HEK293 (cell line): ENCODE measurements around the gene NKG7.

ENCODE experiments used
- CTCF ChIA-PET: fragments of 350-600 bp; formaldehyde crosslinking; extraction: SDS; loops from one replicate; lab custom pipeline; 2021; ENCODE audit warnings: antibody characterized with exemption; lab: Yijun Ruan, JAX
- POLR2A ChIA-PET: fragments of 300-600 bp; formaldehyde crosslinking; extraction: SDS; loops from one replicate; lab custom pipeline; 2020; ENCODE audit warnings: antibody characterized with exemption, inconsistent platforms; lab: Yijun Ruan, JAX
- H3K27ac ChIP-seq: fragments of 200-500 bp; sonication (Bioruptor generic); 2 replicates; pipeline ENCODE4 v1.5.1; 2014; ENCODE audit warnings: low read depth, low read length, control low read depth, inconsistent platforms; ENCODE audit errors: extremely low read depth
- H3K36me3 ChIP-seq, 2 experiments: fragments of 200-500 bp in 1 of 2; sonication (Bioruptor generic) in 1 of 2; 1 replicate in 1 of 2; 2 replicates in 1 of 2; pipeline ENCODE4 v1.5.1; 2014 to 2017; ENCODE audit warnings: inconsistent platforms in 2 of 2, low read length in 2 of 2; ENCODE audit not compliant: control insufficient read depth in 2 of 2, insufficient read depth in 1 of 2
- H3K4me1 ChIP-seq: fragments of 200-500 bp; sonication (Bioruptor generic); 2 replicates; pipeline ENCODE4 v1.5.1; 2014; ENCODE audit warnings: mild to moderate bottlenecking, low read length, inconsistent platforms; ENCODE audit not compliant: control insufficient read depth, insufficient read depth
- H3K4me3 ChIP-seq: 2 replicates; pipeline ENCODE4 v1.5.1; 2011; ENCODE audit warnings: low read depth, mild to moderate bottlenecking, control low read depth, low read length, moderate library complexity
- H3K9me3 ChIP-seq: fragments of 200-500 bp; sonication (Bioruptor generic); 2 replicates; pipeline ENCODE4 v1.5.1; 2014; ENCODE audit warnings: low read depth, low read length, inconsistent platforms; ENCODE audit not compliant: control insufficient read depth, insufficient read depth
- BCL11A ChIP-seq: fragments of 450-650 bp; formaldehyde crosslinking; IDR thresholded peaks from 2 replicates; pipeline ENCODE4 v1.5.1; 2016; ENCODE audit warnings: low read depth, missing biosample characterization, missing genetic modification characterization
- PRDM1 ChIP-seq: fragments of 450-650 bp; formaldehyde crosslinking; IDR thresholded peaks from 2 replicates; pipeline ENCODE4; 2016; ENCODE audit warnings: missing biosample characterization, missing genetic modification characterization
- RBAK ChIP-seq: fragments of 450-650 bp; formaldehyde crosslinking; IDR thresholded peaks from 2 replicates; pipeline ENCODE4 v1.5.1; 2016; ENCODE audit warnings: missing biosample characterization, missing genetic modification characterization
- SALL2 ChIP-seq: fragments of 450-650 bp; formaldehyde crosslinking; IDR thresholded peaks from 2 replicates; pipeline ENCODE4 v1.5.0; 2017; ENCODE audit warnings: missing biosample characterization, mild to moderate bottlenecking, missing genetic modification characterization, borderline replicate concordance
- SP7 ChIP-seq: fragments of 450-650 bp; formaldehyde crosslinking; IDR thresholded peaks from 2 replicates; pipeline ENCODE4 v1.5.1; 2016; ENCODE audit warnings: missing biosample characterization, missing genetic modification characterization
- YY1 ChIP-seq: fragments of 450-650 bp; formaldehyde crosslinking; IDR thresholded peaks from 2 replicates; pipeline ENCODE4 v1.5.1; 2018; ENCODE audit warnings: missing biosample characterization, missing genetic modification characterization
- ZBTB1 ChIP-seq: fragments of 450-650 bp; formaldehyde crosslinking; IDR thresholded peaks from 2 replicates; pipeline ENCODE4 v1.5.1; 2016; ENCODE audit warnings: missing biosample characterization, missing genetic modification characterization
- ZBTB20 ChIP-seq: fragments of 450-650 bp; formaldehyde crosslinking; IDR thresholded peaks from 2 replicates; pipeline ENCODE4 v1.5.1; 2016; ENCODE audit warnings: missing biosample characterization, missing genetic modification characterization
- ZNF10 ChIP-seq: fragments of 450-650 bp; formaldehyde crosslinking; IDR thresholded peaks from 2 replicates; pipeline ENCODE4 v1.5.1; 2017; ENCODE audit warnings: missing biosample characterization, missing genetic modification characterization
- ZNF175 ChIP-seq: fragments of 450-650 bp; formaldehyde crosslinking; IDR thresholded peaks from 2 replicates; pipeline ENCODE4 v1.5.1; 2016; ENCODE audit warnings: missing biosample characterization, missing genetic modification characterization
- ZNF184 ChIP-seq: fragments of 450-650 bp; IDR thresholded peaks from 2 replicates; pipeline ENCODE4 v1.5.1; 2018; ENCODE audit warnings: missing biosample characterization, mild to moderate bottlenecking, missing genetic modification characterization
- ZNF2 ChIP-seq: fragments of 450-650 bp; formaldehyde crosslinking; IDR thresholded peaks from 2 replicates; pipeline ENCODE4 v1.5.1; 2016; ENCODE audit warnings: missing biosample characterization, missing genetic modification characterization
- ZNF341 ChIP-seq: fragments of 450-650 bp; formaldehyde crosslinking; IDR thresholded peaks from 2 replicates; pipeline ENCODE4; 2016; ENCODE audit warnings: low read depth, missing biosample characterization, missing genetic modification characterization
- ZNF48 ChIP-seq: fragments of 450-650 bp; formaldehyde crosslinking; IDR thresholded peaks from 2 replicates; pipeline ENCODE4 v1.5.1; 2016; ENCODE audit warnings: missing biosample characterization, missing genetic modification characterization
- ZNF514 ChIP-seq: fragments of 450-650 bp; formaldehyde crosslinking; IDR thresholded peaks from 2 replicates; pipeline ENCODE4 v1.5.1; 2016; ENCODE audit warnings: missing biosample characterization, missing genetic modification characterization
- ZNF529 ChIP-seq: fragments of 450-650 bp; formaldehyde crosslinking; IDR thresholded peaks from 2 replicates; pipeline ENCODE4 v1.5.1; 2017; ENCODE audit warnings: missing genetic modification characterization, missing biosample characterization; ENCODE audit not compliant: insufficient replicate concordance
- ZNF660 ChIP-seq: fragments of 450-650 bp; IDR thresholded peaks from 2 replicates; pipeline ENCODE4 v1.5.1; 2018; ENCODE audit warnings: missing biosample characterization, mild to moderate bottlenecking, missing genetic modification characterization
- ZNF701 ChIP-seq: fragments of 450-650 bp; formaldehyde crosslinking; IDR thresholded peaks from 2 replicates; pipeline ENCODE4 v1.5.1; 2016; ENCODE audit warnings: missing biosample characterization, missing genetic modification characterization
- TF ChIP-seq, protein P1 (sequence below): fragments of 450-650 bp; formaldehyde crosslinking; IDR thresholded peaks from 2 replicates; pipeline ENCODE4 v1.5.1; 2017; ENCODE audit warnings: missing biosample characterization, missing genetic modification characterization
- TF ChIP-seq, protein P2 (sequence below): fragments of 450-650 bp; formaldehyde crosslinking; IDR thresholded peaks from 2 replicates; pipeline ENCODE4 v1.5.1; 2016; ENCODE audit warnings: missing biosample characterization, missing genetic modification characterization, borderline replicate concordance
- TF ChIP-seq, protein P3 (sequence below): fragments of 450-650 bp; formaldehyde crosslinking; IDR thresholded peaks from 2 replicates; pipeline ENCODE4 v1.5.1; 2017; ENCODE audit warnings: missing biosample characterization, missing genetic modification characterization
- TF ChIP-seq, protein P4 (sequence below): fragments of 450-650 bp; formaldehyde crosslinking; IDR thresholded peaks from 2 replicates; pipeline ENCODE4 v1.5.1; 2016; ENCODE audit warnings: missing biosample characterization, missing genetic modification characterization
- TF ChIP-seq, protein P5 (sequence below): fragments of 450-650 bp; IDR thresholded peaks from 2 replicates; pipeline ENCODE4 v1.5.1; 2018; ENCODE audit warnings: missing biosample characterization, missing genetic modification characterization
- TF ChIP-seq, protein P6 (sequence below): fragments of 450-650 bp; formaldehyde crosslinking; IDR thresholded peaks from 2 replicates; pipeline ENCODE4; 2016; ENCODE audit warnings: missing biosample characterization, missing genetic modification characterization
- TF ChIP-seq, protein P7 (sequence below): fragments of 450-650 bp; formaldehyde crosslinking; IDR thresholded peaks from 2 replicates; pipeline ENCODE4 v1.5.1; 2016; ENCODE audit warnings: missing biosample characterization, missing genetic modification characterization

The NKG7 gene

DNA sequence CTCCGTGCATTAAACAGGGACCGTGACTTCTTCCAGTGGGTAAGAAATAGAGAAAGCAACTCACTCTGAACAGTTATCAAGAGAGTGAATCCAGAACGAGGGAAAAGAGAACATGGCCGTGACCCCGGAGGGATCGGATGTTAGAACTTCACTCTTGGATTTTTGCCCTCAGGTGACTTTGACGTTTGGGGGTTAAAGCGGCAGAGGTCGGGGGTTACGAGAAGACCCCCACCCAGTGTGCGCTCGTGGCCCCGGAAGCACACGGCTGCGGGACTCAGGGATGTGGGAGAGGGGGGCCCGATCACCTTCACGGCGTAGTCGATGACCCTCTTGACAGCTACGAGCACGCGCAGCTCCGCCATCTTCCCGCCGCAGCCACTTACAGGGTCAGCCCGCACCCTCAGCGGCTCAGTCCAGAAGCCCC, 6.5 kb downstream of the NKG7 start, which contains the start of gene ETFB (continued):
- peak; percentile 64; the same call in 1 of the 2 replicates for TF ChIP-seq PRDM1 (tag by site-specific recombination)
- peak; percentile 40; the same call in 1 of the 2 replicates for TF ChIP-seq YY1

DNA sequence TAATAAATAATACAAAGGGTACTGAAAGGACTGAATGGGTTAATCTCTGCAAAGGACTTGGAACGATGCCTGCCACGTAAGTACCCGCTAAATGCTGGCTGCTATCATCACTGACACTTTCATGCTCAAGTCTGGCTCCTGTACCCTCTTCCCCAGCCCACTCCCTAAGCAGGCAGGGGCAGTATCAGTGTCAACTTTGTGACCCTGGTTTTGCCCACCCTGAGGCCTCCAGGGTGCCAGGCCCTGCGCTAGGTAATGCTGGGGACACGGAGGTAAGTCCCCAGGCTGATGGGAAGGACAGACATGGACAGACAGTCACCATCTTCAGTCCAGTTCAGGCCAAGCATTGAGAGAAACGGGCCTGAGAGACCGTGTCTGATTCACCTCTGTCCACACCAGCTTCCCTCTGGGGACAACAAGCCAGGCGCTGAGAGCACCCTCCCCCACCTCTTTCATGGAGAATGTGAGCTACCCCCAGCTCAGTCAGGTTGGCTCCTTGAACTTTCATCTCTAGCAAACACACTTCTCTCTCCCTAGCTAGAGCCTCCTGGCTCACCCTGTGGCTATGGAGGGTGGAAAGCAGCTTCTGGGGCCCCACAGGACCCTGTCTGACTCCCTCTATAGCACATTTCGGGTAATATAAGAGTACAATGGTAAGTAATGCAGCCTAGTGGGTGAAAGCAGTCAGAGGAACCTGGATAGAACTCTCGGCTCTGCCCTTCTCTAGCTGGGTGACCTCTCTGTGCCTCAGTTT, 7.1 kb downstream of the NKG7 start:
- Histone ChIP-seq H3K27ac (peak overlapping the region; percentile 76; the same call in 1 of the 2 replicates), H3K4me3 (peak overlapping the region; percentile 77), H3K9me3 (no peaks in the 10 kb centered on the region), H3K36me3 (no peaks in the 10 kb centered on the region; a peak in 1 of 3 replicates), H3K4me1 (peaks cover 10% of the 10 kb centered on the region)
- CTCF ChIA-PET = interaction anchor here (0.6 to 1.3 kb wide), 6 partner anchors 17 to 42 kb away, joined by 3 to 6 read pairs (median 4); no protein-coding TSS in a partner anchor
- POLR2A ChIA-PET = interaction anchor here (0.5 to 1.6 kb wide), 6 partner anchors 12 to 206 kb away, joined by 3 to 10 read pairs (median 5); partner anchors contain the start of genes VSIG10L and ZNF175
- no peak for TF ChIP-seq ZNF660 (tag by site-specific recombination)
- TF ChIP-seq ZNF529 (tag by site-specific recombination) = no peak
- TF ChIP-seq ZNF701 = no peak
- TF ChIP-seq, protein P1, sequence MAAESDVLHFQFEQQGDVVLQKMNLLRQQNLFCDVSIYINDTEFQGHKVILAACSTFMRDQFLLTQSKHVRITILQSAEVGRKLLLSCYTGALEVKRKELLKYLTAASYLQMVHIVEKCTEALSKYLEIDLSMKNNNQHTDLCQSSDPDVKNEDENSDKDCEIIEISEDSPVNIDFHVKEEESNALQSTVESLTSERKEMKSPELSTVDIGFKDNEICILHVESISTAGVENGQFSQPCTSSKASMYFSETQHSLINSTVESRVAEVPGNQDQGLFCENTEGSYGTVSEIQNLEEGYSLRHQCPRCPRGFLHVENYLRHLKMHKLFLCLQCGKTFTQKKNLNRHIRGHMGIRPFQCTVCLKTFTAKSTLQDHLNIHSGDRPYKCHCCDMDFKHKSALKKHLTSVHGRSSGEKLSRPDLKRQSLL (tag by site-specific recombination) = no peak
- no peak for TF ChIP-seq ZNF2 (tag by site-specific recombination)
- no peak for TF ChIP-seq BCL11A
- TF ChIP-seq ZNF10 (tag by site-specific recombination) = no peak
- no peak for TF ChIP-seq SP7 (tag by site-specific recombination)
- TF ChIP-seq, protein P2, sequence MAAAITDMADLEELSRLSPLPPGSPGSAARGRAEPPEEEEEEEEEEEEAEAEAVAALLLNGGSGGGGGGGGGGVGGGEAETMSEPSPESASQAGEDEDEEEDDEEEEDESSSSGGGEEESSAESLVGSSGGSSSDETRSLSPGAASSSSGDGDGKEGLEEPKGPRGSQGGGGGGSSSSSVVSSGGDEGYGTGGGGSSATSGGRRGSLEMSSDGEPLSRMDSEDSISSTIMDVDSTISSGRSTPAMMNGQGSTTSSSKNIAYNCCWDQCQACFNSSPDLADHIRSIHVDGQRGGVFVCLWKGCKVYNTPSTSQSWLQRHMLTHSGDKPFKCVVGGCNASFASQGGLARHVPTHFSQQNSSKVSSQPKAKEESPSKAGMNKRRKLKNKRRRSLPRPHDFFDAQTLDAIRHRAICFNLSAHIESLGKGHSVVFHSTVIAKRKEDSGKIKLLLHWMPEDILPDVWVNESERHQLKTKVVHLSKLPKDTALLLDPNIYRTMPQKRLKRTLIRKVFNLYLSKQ = no peak
- TF ChIP-seq ZNF184 (tag by site-specific recombination) = no peak
- peak; percentile 89 for TF ChIP-seq ZBTB20 (tag by site-specific recombination)
- TF ChIP-seq, protein P3, sequence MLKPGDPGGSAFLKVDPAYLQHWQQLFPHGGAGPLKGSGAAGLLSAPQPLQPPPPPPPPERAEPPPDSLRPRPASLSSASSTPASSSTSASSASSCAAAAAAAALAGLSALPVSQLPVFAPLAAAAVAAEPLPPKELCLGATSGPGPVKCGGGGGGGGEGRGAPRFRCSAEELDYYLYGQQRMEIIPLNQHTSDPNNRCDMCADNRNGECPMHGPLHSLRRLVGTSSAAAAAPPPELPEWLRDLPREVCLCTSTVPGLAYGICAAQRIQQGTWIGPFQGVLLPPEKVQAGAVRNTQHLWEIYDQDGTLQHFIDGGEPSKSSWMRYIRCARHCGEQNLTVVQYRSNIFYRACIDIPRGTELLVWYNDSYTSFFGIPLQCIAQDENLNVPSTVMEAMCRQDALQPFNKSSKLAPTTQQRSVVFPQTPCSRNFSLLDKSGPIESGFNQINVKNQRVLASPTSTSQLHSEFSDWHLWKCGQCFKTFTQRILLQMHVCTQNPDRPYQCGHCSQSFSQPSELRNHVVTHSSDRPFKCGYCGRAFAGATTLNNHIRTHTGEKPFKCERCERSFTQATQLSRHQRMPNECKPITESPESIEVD (tag by site-specific recombination) = no peak
- TF ChIP-seq ZBTB1 (tag by site-specific recombination) = no peak
- no peak for TF ChIP-seq RBAK (tag by site-specific recombination)
- no peak for TF ChIP-seq ZNF175 (tag by site-specific recombination)
- TF ChIP-seq ZNF48 (tag by site-specific recombination) = no peak
- TF ChIP-seq, protein P4, sequence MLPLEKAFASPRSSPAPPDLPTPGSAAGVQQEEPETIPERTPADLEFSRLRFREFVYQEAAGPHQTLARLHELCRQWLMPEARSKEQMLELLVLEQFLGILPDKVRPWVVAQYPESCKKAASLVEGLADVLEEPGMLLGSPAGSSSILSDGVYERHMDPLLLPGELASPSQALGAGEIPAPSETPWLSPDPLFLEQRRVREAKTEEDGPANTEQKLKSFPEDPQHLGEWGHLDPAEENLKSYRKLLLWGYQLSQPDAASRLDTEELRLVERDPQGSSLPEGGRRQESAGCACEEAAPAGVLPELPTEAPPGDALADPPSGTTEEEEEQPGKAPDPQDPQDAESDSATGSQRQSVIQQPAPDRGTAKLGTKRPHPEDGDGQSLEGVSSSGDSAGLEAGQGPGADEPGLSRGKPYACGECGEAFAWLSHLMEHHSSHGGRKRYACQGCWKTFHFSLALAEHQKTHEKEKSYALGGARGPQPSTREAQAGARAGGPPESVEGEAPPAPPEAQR (tag by site-specific recombination) = no peak
- no peak for TF ChIP-seq ZNF514 (tag by site-specific recombination)
- TF ChIP-seq ZNF341 = no peak
- TF ChIP-seq SALL2 (tag by site-specific recombination) = no peak
- TF ChIP-seq, protein P5, sequence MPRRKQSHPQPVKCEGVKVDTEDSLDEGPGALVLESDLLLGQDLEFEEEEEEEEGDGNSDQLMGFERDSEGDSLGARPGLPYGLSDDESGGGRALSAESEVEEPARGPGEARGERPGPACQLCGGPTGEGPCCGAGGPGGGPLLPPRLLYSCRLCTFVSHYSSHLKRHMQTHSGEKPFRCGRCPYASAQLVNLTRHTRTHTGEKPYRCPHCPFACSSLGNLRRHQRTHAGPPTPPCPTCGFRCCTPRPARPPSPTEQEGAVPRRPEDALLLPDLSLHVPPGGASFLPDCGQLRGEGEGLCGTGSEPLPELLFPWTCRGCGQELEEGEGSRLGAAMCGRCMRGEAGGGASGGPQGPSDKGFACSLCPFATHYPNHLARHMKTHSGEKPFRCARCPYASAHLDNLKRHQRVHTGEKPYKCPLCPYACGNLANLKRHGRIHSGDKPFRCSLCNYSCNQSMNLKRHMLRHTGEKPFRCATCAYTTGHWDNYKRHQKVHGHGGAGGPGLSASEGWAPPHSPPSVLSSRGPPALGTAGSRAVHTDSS (tag by site-specific recombination) = no peak
- TF ChIP-seq, protein P6, sequence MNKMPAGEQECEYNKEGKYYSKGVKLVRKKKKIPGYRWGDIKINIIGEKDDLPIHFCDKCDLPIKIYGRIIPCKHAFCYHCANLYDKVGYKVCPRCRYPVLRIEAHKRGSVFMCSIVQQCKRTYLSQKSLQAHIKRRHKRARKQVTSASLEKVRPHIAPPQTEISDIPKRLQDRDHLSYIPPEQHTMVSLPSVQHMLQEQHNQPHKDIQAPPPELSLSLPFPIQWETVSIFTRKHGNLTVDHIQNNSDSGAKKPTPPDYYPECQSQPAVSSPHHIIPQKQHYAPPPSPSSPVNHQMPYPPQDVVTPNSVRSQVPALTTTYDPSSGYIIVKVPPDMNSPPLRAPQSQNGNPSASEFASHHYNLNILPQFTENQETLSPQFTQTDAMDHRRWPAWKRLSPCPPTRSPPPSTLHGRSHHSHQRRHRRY (tag by site-specific recombination) = no peak
- TF ChIP-seq, protein P7, sequence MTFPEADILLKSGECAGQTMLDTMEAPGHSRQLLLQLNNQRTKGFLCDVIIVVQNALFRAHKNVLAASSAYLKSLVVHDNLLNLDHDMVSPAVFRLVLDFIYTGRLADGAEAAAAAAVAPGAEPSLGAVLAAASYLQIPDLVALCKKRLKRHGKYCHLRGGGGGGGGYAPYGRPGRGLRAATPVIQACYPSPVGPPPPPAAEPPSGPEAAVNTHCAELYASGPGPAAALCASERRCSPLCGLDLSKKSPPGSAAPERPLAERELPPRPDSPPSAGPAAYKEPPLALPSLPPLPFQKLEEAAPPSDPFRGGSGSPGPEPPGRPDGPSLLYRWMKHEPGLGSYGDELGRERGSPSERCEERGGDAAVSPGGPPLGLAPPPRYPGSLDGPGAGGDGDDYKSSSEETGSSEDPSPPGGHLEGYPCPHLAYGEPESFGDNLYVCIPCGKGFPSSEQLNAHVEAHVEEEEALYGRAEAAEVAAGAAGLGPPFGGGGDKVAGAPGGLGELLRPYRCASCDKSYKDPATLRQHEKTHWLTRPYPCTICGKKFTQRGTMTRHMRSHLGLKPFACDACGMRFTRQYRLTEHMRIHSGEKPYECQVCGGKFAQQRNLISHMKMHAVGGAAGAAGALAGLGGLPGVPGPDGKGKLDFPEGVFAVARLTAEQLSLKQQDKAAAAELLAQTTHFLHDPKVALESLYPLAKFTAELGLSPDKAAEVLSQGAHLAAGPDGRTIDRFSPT (tag by site-specific recombination) = 0 out of 2 replicates have a peak, but pooled peaks have one; percentile 22
